GM19035 (cell line): Measurements from ENCODE around the gene LRRC53.

ENCODE experiments used
- ATAC-seq: cut with Tn5 transposase; IDR thresholded peaks from one replicate; pipeline ENCODE4 v1.9.1; 2021; ENCODE audit not compliant: unreplicated experiment

The LRRC53 gene

DNA sequence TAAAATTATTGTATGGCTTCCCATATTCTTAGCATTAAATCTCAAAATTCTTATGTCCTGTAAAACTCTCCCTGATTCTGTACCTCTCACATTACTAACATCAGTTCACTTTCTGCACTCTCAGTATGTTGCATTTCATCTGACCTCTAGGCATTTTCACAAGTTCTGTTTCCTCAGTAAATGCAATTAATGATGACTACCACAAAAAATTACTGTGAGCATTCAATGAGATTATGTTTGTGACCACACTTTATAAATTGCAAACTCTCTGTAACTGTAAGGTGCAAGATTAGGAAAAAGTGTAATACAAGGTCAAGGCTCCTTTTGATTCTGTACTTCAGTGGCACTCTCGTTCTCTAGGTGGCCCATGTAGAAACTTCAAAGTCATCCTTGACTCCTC is 60.4 kb downstream of the LRRC53 start:
- ATAC-seq, result no peak

DNA sequence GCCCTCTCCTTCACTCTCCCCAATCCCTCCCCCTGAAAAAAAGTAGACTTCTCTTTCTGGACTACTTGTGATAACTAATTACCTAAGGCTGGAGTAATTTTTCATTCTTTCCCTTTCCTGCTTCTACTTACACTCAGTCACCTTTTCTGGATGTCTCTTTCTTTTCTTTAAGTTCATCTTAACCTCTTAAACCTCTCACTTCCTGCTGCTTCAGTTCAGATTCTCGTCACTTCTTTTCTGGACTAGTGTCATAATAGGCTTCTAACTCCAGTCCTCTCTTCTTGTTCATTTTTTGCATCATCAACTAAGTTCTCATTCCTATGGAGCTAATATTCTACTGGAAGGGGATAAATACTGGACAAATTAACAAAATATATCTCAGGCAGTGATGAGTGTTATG is 75.4 kb downstream of the LRRC53 start:
- ATAC-seq, result no peak

DNA sequence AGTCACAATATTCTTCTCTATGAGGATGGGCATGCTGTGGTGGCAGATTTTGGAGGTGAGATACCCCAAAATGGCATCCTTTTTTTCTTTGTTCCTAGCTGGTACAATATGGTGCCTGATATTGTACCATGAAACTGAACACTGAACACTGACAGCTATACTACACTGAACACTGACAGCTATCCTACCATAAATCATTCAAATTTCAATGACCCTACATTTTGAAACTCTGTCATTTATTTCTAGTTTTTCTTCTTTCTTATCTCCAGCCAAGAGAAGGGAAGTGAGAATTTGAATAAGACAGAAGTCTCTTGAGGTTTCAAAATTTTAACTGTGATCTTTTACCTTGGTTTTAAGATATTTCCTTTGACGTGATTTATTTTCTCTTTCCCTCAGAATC is 76.3 kb downstream of the LRRC53 start:
- no peak for ATAC-seq

DNA sequence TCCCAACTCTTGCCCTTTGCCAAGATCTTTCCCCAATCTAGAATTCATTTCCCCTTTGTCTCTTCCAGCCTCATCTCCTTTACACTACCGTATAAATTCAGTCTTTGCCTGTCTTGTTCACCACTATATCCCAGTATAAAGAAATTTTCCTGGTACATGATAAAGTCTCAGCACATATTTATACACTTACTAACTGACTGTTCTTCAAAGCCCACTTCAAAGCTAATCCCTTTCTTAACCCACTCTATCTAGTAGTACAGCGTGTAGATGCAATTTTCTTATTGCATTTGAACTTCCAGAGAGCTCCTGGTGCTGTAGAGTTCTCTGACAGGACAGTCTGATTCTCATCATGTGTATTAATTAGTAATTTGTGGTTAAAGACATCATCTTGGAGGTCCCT is 78.1 kb downstream of the LRRC53 start:
- no peak for ATAC-seq

DNA sequence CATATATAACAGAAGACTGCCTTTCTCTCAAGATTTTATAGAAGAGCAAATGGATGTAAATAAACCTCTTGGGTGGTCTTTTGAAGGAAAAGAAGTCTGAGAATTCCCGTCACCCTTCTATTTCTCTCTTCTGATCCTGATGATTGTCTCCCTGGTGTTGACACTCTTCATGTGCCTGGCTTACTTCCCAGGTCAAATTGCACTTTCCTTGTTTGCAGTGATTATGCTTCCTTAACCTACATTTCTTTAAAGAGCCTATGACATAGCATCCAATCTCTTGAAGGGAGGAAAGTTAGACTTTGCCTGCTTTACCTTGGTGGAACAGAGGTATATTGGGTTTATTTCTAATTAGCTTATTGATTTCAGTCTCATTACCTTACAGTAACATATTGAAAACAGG is 80.1 kb downstream of the LRRC53 start:
- ATAC-seq, result no peak

DNA sequence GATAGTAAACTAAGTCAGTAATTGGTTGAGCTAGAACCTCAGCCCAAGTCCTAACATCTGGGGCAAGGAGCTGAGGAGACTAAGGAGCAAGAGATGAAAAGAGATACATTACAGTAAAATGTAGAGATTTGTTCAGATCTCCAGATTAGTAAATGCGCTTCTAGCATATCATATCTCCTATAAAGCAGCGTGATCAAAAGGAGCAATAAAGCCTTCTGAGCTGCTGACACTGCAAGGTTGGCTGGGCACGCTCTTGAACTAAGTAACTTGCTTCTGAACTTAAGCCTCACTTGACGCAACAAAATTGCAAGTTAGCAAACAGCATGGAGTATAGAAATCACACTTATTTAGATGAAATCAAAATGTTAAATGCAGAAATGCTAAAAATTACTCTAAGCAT is 80.9 kb downstream of the LRRC53 start:
- no peak for ATAC-seq

DNA sequence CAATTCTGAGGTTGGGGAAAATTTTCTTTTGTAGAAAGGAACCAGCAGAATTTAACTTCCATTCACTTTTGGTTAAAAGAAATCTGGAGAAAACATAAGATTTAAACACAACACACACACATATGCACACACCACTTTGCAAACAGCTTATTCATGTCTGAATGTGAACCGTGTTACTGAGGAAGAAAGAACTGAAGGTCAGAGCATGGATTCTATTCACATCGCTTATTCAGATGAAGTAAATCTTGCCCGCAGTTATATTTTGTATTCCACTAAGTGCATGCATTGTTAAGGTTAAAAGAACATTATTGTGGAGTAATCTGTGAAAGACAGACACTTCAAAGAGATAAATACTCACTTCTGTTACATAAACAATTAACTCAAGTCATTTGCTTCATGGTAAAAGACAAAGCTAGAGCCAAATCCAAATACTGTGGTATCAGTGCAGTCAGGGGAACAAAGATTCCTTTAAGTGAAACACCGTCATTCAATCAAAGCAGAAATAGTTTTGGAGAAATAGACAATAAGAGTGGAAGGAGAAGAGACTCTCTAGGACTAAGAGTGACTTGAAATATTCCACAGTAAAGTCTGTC is 82.0 kb downstream of the LRRC53 start:
- ATAC-seq, result no peak

DNA sequence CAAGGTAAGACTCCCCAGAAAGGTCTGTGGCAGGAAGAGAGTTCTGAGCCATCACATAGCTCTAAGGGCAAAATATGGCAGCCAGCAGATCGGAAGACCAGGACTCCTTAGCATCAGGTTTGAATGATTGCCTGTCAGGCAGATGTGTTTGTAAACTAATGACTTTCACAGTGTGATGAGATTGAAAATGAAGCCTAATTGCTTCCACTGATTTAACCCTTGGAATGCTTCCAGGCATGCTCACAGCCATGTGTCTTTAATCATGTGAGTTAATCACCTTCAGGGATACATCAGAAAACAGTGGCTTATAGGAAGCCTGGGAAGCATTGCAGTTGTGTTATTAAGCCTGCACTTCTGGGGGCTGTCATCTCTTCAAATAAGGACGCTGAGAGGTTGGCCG is 82.8 kb downstream of the LRRC53 start:
- no peak for ATAC-seq

DNA sequence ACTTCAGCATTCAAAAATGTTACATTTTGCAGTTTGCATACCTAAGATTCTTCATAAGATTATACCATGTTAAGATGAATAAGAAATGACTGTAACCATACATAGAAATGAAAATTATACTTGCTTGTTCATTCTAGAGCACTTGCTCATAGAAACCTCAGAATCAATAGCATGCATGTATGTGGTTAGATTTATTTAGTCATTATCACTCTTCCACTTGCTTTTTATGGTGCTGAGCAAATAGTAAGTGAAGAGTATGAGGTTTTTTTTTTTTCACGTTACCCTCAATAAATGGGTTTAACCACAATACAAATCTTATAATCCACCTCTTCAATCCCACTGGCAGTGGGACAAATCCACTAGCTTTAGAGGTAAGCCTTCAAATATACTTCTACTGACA is 84.7 kb downstream of the LRRC53 start:
- no peak for ATAC-seq

DNA sequence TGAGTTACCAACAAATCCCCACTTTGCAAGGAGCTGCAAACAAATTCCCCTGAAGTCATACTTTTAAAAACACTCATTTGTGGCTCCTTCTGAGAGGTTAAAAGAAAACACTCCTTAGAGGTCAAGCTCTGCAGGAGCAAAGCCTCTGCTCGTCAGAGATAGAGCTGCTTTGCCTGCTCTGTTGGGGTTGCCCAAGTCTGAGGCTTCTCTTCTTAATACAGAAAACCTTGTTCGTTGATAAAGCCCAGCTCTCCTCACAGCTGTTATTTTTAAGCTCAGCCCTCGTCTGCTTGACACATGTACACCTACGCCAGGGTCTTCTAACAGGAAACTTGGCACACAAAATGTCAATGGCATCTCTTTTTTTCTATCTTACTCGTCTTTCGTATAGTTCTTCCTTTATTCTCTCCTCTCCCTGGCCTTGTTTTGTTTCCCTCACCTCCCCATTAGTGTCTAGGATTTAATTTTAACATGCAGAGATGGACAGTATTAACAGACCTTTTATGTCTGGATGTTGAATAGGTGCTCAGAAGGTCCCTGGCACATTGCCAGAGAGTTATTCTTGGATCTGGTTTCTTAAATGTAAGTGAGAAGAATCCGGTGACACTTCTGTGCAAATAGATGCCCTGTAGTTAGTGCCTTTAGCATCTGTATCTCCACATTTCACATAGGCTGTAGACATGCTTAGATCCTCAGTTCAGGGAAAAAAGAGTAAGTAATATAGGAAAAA is 86.0 kb downstream of the LRRC53 start:
- ATAC-seq, result no peak

DNA sequence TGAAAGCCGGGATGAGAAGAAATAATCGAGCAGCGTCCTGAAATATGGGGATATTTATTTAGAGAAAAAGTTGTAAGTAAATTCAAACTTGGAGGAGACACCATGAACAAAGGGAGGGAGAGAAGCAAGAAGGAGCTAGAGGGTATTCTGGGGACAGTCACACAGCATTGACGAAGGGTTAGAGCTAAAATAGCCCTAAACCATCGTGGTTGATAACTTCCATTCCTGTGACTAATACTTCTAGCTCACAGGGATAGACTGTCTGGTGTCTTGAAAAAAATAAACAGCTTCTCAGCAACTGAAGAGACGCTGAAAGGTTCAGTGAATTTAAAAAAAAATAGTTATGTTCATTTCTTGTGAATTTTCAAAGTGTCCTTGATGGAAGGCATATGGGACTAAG is 86.7 kb downstream of the LRRC53 start:
- ATAC-seq, result no peak

DNA sequence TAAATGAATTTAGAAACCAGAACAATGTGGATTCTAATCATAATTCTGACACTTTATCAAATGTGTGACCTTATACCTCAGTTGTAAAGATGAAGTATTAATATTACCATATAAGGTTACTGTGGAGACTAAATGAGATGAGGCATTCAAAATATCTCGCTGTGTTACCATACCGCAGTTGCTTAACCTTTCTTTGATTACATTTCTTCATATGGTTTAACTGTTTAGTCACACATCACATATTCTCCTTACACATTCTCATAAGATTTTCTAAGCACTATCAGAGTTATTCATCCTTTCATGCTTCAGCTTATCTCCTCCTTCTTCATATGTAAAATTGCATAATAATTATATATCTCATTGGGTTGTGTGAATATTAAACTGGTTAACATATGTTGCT is 88.9 kb downstream of the LRRC53 start:
- no peak for ATAC-seq

DNA sequence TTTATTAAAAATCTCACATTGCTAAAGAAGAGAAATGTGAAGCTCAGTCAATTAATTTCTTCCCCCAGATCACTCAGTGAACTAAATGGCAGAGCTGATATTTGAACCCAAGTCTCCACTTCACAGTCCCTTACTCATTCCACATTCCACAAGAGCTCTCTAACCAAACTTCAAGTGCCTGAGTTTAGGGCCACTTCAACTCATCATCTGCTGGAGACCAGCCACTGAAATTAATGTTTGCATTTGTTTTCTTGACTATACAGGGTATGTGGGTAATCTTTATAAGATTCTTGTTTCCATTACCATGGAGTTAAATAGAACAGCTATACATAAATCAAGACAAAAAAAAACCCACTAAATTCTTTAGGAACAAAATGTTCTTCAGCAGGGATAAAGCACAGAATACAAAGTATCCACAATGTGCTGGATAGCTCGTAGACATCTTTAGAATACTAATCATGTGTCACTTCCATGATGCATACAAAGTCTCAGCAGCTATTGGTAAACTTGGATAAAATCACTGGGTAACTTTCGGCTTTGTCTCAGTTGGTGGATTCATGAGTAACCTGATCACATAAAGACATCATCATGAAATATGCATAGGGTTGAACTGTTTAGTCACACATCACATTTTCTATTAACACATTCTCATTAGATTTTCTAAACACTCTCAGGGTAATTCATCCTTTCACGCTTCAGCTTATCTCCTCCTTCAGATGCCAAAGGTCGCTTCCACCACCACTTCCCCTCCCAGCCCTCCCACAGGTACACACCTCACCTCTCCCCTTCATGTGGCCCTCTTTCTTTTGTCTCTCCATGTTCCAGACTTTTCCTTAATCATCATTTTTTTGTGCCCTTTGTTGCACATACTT is 89.8 kb downstream of the LRRC53 start:
- ATAC-seq, result no peak

DNA sequence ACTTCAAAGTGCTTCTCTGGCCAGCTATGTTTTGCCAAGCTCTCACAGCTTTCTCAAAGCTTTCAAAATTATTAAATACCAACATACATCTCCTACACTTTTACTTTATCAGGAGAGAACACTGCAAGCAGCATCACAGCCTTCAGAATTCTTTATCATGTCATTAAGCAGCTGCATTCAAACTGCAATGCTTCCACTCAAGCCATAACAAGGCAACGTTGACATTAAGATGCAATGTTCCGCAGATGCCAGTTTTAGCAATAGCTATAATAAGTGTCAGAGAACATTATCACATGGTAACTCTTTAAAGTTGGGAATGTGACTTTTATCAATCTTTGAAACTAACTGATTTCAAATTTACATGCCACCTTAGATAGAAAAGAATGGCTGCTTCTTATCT is 91.9 kb downstream of the LRRC53 start:
- ATAC-seq, result no peak
